NCI-H128 (cell line): Measurements from ENCODE around the gene CPNE6.

Experiments used
- DNase-seq: peaks from one replicate; lab custom pipeline; 2025; ENCODE audit not compliant: unreplicated experiment; lab: John Stamatoyannopoulos, UW

CPNE6 gene

DNA sequence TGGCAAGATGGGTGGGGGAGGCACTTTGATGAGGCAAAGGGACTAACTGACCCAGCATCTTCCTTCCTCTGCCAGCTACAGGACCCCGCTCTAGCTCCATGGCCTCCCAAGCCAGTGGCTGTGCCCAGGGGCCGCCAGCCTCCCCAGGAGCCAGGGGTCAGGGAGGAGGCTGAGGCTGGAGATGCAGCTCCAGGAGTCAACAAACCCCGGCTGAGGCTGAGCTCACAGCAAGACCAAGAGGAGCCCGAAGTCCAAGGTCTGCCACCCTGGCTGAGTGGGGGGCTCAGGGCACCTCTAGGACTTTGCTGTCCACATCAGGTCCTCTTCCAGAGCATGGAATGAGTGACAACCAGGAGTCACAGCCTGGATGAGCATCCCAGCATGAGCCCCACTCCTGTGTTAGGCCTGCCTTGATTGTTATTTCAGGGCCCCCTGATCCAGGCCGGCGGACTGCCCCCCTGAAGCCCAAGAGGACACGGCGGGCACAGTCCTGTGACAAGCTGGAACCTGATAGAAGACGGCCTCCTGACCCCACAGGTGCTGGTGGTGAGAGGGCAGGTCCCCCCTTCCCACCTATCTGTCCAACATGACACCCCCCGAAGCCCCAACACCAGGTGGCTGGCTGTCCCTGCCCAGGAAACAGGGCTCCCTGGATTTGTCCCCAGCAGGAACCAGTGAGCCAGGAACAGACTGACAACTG is 2.5 kb upstream of the CPNE6 start:
- no peak for DNase-seq

DNA sequence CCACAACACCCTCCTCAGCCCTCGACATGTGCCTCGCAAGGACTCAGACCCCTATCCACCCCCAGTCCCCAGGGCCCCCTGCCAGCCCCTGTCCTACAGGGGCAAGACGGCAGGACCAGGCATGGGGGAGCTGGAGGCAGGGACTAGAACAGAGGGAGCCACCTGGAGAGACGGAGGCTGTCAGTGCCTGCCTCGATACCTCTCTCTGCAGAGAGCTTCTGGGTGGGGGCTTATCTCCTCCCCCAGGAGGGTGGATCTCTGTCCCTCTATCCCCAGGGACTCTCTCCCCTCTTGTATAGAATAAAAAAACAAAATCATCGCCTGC is 2.0 kb upstream of the CPNE6 start:
- DNase-seq: no peak

DNA sequence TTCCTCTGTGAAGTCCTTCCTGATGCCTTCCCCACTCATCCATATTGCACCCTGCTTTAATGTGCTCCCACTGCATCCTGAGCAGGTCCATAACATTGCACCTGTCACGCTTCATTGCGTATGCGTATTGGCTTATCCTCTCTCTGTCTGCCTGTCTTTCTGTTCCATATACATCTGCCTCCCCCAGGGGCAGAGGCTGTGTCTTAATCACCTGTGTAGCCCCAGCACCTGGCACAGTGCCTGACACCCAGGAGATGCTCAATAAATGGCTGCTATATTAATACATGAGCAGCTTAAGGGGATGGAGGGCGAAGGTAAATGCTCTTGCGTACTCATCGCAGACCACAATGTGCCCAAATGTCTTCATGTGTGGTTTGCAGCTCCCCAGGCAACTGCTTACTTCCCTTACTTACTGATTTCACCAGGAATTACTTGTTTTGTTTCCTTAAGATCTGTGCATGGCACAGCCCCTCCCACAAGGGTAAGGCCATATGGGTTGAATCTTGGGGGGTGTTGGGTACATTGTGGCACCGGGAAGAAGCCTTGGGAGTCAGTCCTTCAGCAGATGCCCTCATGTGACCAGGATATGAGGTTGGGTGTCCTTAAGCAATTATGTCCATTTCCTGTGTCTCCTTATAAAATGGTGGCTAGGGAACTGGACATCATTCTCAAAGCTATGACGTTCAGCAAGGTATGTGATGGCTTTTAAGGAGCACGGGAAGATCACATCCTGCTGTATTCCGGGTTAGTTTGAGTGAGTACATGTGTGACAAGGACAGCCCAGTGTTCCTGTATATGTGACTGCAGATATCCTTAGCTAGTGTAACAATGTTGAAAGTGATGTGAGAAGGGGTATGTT is 848 bp upstream of the CPNE6 start:
- no peak for DNase-seq

DNA sequence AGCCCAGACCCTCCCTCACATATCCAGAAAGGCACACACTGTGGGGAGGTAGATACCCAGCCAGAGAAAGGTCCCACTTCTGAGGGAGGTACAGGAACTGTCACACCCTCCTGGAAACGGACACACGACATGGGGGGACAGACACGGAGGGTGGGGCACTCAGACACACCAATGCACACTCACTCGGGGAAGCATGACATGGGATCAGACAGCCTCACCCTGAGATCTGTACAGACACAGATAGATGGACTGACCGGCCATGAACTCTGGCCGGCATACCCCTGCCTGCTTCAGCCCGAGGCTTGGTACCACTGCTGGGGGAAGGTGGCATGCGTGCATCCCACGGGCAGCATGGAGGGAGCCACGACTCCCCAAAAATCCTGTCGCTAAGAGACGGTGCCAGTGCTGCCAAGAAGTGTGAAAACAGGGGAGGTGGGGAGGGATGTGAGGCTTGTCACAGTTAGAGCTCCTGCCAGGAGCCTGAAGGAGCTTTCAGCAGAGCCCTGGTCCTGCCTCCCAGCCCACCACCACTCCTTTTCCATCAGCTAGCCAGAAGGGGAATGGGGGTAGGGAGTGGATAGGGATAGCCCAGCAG is 571 bp downstream of the CPNE6 start:
- no peak for DNase-seq

DNA sequence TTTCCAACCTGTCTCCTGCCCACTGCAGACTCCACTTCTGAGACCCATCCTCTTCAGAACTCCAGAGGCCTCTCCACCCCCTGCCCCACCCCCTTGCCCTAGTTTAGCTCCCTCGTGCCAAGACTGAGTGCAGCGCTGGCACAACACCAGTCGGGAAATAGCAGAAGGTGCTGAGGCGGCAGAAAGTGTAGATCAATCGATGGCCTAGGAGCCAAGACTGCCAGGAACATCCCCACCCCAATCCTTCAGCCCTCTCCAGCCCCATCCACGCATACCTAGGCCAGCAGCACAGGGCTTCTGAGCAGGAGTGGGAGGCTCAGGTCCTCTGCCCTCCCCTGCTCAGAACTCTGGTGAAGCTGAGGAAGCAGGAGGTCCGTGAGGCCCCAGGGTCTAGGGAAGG is 1.1 kb downstream of the CPNE6 start:
- no peak for DNase-seq

DNA sequence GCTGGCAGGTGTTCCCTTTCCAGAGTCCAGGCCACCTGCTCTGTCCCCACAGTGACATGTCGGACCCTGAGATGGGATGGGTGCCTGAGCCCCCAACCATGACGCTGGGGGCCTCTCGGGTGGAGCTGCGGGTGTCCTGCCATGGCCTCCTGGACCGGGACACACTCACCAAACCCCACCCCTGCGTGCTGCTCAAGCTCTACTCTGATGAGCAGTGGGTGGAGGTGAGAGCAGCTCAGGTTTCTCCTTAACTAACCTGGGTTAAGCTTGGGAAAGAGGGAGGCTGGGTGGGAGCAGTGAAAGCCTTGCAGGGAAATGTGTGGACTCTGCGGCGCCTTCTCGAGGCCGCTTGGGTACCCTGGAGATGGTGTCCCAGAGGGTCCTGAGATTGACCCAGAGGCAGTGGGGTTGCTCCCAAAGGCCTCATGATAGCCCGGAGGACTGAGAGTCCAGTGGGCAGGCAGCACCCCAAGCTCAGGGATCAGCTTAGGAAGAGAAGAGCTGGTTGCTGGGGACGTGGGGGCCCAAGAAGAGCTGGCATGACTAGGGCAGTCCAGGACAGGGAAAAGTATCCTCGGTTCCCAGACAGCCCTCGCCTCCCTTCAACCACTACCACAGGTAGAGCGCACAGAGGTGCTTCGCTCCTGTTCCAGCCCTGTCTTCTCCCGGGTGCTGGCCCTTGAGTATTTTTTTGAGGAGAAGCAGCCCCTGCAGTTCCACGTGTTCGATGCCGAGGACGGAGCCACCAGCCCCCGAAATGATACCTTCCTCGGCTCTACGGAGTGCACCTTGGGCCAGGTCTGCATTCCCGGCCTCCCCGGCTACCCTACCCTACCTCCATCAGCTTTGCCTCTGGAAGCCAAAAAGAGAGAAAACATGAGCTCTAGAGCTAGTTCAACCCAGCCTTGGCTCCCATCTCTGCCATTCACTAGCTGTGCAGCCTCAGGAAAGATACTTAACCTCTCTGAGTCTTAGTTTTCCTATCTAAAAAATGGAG is 1.8 kb downstream of the CPNE6 start:
- no peak for DNase-seq

DNA sequence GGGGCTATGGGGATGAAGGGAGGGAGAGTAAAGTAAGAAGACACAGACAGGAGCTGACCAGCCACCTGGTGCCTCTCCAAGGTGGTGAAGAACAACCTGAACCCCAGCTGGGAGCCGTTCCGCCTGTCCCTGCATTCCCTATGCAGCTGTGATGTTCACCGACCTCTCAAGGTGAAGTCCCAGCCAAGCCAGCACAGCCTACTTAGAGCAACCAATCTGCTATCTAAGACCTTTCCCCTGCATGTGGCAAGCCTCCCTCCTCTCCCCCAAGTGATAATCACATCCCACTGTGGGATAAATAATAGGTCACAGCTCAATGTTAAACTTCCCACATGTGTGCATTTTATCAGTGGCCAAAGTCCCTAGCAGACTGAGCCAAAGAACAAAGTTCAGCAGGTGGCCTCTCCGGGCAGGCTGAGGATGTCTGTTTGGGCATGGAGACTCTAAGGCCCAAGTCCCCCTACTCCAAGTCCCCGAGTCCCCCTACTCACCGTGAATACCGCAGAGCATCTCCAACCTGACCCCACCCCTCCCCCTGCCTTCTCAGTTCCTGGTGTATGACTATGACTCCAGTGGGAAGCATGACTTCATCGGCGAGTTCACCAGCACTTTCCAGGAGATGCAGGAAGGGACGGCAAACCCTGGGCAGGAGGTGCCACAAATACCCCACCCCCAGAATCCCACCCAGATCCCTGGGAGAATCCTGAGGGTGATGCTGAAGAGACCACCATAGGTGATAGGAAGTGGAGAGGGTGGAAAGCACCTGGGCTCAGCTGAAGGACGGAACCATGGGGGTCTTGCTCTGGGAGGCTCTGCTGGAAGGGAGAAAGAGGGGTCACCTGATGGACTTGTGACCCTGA is 3.5 kb downstream of the CPNE6 start:
- DNase-seq: no peak

DNA sequence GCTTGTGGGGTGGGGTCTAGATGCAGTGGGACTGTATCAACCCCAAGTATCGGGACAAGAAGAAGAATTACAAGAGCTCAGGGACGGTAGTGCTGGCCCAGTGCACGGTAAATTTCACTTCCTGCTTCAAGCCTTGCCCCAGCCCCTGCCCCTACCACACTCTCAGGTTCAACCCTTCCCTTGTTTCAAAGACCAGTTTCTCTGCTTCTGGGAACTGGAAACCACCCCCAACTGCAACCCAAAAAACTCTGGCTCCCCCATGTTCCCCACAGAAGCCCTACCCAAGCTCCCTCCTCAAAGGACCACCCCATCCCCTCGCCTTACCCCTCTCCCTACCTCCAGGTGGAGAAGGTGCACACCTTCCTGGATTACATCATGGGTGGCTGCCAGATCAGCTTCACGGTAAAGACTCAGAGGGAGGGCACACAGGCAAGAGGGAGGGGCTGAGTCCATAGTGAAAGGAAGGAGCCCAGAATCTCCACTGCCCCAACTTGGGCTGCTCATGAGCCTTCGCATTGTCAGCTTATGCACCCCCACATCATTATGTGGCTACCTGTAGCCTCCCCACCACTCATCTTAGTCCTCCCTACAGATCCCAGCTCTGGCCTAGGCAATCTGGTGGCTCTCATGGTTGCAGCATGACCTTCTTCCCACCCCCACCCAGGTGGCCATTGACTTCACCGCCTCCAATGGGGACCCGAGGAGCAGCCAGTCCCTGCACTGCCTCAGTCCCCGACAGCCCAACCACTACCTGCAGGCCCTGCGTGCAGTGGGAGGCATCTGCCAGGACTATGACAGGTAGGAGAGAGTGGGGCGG is 4.3 kb downstream of the CPNE6 start:
- DNase-seq: no peak

GRCh38 chr14:24076302-24076601 is 4.9 kb downstream of the CPNE6 start:
- no peak for DNase-seq

GRCh38 chr14:24077086-24077485 is 5.7 kb downstream of the CPNE6 start:
- DNase-seq: no peak

GRCh38 chr14:24078146-24078545 is 6.8 kb downstream of the CPNE6 start:
- no peak for DNase-seq

DNA sequence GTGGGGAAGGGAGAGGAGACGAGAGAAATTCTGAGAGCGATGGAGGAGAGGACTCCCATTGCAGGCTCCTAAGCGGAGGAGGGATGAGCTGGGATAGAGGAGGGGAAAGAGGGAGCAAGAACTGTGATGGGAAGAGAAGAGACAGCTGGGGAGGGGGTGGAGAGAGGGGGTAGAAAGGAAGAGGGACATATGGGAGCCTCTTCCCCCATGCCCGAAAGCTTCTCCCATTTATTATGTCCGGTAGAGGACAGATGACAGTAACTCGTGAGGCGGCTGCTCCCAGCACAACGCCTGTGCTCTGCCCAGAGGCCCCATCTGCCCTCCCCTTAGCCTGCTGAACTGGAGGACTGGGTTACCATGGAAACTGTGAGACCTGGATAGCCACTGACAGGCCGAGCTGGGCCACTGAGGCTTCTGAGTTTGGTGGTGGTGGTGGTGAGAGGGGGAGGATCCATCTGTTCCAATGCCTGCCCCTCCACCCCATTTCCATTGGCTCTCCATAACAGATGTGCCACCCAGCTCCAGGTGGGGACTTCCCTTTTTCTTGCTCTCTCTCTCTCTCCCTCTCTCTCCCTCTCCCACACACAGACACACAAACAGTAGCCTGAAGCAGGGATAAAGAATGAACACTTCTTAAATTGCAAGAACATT is 8.3 kb downstream of the CPNE6 start:
- DNase-seq: no peak

DNA sequence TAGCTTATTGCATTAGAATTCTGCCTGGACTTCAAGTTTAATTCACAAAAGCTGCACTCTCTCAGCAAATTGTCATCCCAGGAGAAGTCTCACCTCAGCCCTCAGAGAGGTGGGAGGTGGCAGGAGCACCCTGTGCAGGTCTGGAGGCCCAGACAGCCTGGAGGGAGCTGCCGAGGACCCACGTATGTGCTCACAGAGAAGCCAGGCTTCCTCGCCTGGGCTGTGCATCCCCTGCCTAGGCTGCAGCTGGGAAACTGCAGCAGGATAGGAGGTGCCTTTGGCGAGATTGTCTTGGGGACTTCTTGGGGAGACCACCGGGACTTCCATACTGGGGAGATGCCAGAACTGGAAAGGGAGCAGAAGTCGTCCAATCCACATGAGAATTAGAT is 8.8 kb downstream of the CPNE6 start:
- DNase-seq: no peak

GRCh38 chr14:24080888-24081738 is 9.8 kb downstream of the CPNE6 start:
- peak; percentile 16 for DNase-seq

GRCh38 chr14:24081739-24082211 is 10.4 kb downstream of the CPNE6 start:
- no peak for DNase-seq

DNA sequence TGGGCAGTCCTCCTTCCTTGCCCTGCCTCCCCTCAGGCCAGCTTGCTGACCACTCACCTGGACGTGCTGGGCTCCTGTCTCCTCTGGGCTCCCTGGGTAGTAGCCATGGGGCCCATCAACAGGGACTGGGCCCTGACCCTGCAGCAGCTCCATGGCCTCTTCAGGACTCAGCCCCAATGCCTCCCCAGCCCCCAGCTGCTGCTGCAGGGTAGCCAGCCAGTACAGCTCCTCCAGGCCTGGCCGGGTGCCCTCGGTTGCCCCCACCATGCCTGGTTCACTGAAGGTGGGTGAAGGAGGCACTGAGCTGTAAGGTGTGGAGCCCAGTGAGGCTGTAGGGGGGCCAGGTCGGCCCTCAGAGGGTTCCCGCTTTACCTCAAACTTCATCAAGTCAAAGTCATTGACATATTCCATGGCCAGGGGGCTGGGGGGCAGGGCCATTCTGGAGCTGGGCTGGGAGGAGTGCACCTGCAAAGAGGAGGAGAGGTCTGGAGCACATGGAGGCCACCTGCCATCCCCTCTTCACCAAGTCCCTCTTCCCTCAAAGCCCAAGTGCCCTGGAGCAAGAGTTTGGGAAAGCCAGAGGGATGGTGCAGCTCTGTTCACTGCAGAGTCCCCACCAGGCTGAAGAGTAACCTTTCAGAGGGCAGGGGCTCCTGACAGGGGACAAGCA is 11.2 kb downstream of the CPNE6 start:
- no peak for DNase-seq

DNA sequence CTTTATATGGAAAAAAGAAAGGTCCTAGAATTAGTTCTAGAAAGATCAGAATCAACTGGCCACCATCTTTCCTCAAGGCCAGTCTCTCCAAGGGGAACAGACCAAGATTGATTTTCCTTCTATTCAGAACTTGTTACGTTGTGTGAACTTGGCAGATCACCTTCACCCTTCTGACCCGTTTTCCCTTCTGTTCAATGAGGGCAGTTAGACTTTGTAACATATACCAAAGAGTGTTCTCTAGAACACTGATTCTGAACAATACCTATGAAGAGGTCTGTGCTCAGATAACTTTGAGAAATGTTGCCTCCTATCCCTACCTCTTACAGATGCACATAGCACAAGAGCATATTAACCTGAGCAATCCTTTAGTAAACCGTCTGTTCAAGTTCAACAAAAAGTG is 12.1 kb downstream of the CPNE6 start:
- no peak for DNase-seq
